Measurements from ENCODE around the gene MAEL. TPM values are rescaled to one million over a fixed set of nuclear protein-coding genes. Genes with fewer than 3 reads are reported as not detected.

MAEL gene
- total and polyA plus RNA-seq, 2 of the 13 experiments (the other 11 are each of a cell fraction or from before 2014, with no cell fraction given), result not detected

- no peak overlapping the region for H3K4me3 ChIP-seq (replicated peaks in 1 of 3; ENCODE audit: insufficient read depth in 1 of 3, low read depth in 2 of 3, low read length in 3 of 3)
- no peak overlapping the region for H2AFZ ChIP-seq (ENCODE audit: low read length)
- in situ Hi-C loops (cut with HindIII; ENCODE audit: extremely low pct_ligation_motif_present, low pct_unique_long_range_greater_than_20kb) (loop anchor here (10.0 kb wide), 2 partner anchors 144 to 474 kb away; no protein-coding TSS in a partner anchor), intact Hi-C loops (cut with micrococcal nuclease; ENCODE audit: unreplicated experiment) (no loop called here)
- H4K20me1 ChIP-seq (ENCODE audit: insufficient read depth, low read length), result no peaks in the 10 kb centered on the region
- WGBS (ENCODE audit: low lambda C conversion rate), result 36% methylated on average over 10 of the region's 10 CpGs
- H3K79me2 ChIP-seq (ENCODE audit: insufficient read depth, low read length), result no peaks in the 10 kb centered on the region
- ChIA-PET POLR2A (no interaction called here), CTCF (ENCODE audit: low intra/inter-chr PET ratio, low total read pairs) (interaction anchor here (5.6 kb wide), 1 partner anchor 149 kb away, joined by 75 read pairs; no protein-coding TSS in a partner anchor)
- H3K27me3 ChIP-seq (ENCODE audit: control insufficient read depth in 1 of 2, insufficient read depth in 2 of 2, low read length in 2 of 2), result peaks cover 0 to 9% of the 10 kb centered on the region in 2 experiments; a peak in 2 of 5 replicates
- no TSS peak for BruUV-seq (replicated peaks)
- FAIRE-seq (no peak), DNase-seq (ENCODE audit: low spot score) (no peak), ATAC-seq (peak; percentile 51)
- H3K36me3 ChIP-seq (replicated peaks in 1 of 2; ENCODE audit: control insufficient read depth in 1 of 2, insufficient read depth in 2 of 2, low read length in 2 of 2), result no peaks in the 10 kb centered on the region
- H3K4me2 ChIP-seq (ENCODE audit: low read depth, low read length), result no peak overlapping the region
- H3K4me1 ChIP-seq (ENCODE audit: insufficient read depth, low read length), result 0 out of 2 replicates have a peak, but pooled peaks cover 12% of the 10 kb centered on the region
- H3K9me3 ChIP-seq (ENCODE audit: low read length), result no peaks in the 10 kb centered on the region
- no peak overlapping the region for H3K27ac ChIP-seq (ENCODE audit: extremely low read length, insufficient read depth, low read length)
- H3K9ac ChIP-seq (ENCODE audit: insufficient read depth, low read depth, low read length), result no peak overlapping the region
- TF ChIP-seq ZNF138 (CRISPR knock-in tag; IDR thresholded peaks at IDR 0.05; ENCODE audit: low read depth), result no peak
- TF ChIP-seq MAFF (IDR thresholded peaks at IDR 0.05; ENCODE audit: low read depth, low read length), result peak; percentile 12; the same call in 1 of the 2 replicates
- TF ChIP-seq MAFK (conservative IDR thresholded peaks at IDR 0.05 in 1 of 2, IDR thresholded peaks at IDR 0.05 in 1 of 2; ENCODE audit: low read length in 2 of 2), result peak; percentile 39 to 64; a peak in 3 of 4 replicates
Observed at GRCh38 chr1:167060141-167061072, 71.3 kb downstream of the MAEL start.

GRCh38 chr1:167061073-167061464 is 72.0 kb downstream of the MAEL start:
- POLR2A ChIA-PET, result no interaction called here
- ATAC-seq, result no peak
- no TSS peak for BruUV-seq (replicated peaks)

More at GRCh38 chr1:167061073-167061464, 72.0 kb downstream of the MAEL start:
- intact Hi-C loops (cut with micrococcal nuclease; ENCODE audit: unreplicated experiment) (no loop called here), in situ Hi-C loops (cut with HindIII; ENCODE audit: extremely low pct_ligation_motif_present, low pct_unique_long_range_greater_than_20kb) (loop anchor here (10.0 kb wide), 2 partner anchors 144 to 474 kb away; no protein-coding TSS in a partner anchor)
- 0 out of 2 replicates have a peak, but pooled peaks have one; percentile 16 for TF ChIP-seq ZNF629 (CRISPR knock-in tag; conservative IDR thresholded peaks at IDR 0.05)
- no peak for TF ChIP-seq ZSCAN22 (CRISPR knock-in tag; IDR thresholded peaks at IDR 0.05)
- Histone ChIP-seq H3K27ac (ENCODE audit: extremely low read length, insufficient read depth, low read length) (no peak overlapping the region), H3K9me3 (ENCODE audit: low read length) (no peaks in the 10 kb centered on the region), H3K4me3 (replicated peaks in 1 of 3; ENCODE audit: insufficient read depth in 1 of 3, low read depth in 2 of 3, low read length in 3 of 3) (no peak overlapping the region), H3K4me1 (ENCODE audit: insufficient read depth, low read length) (0 out of 2 replicates have a peak, but pooled peaks cover 12% of the 10 kb centered on the region), H3K4me2 (ENCODE audit: low read depth, low read length) (no peak overlapping the region), H3K9ac (ENCODE audit: insufficient read depth, low read depth, low read length) (no peak overlapping the region), H3K79me2 (ENCODE audit: insufficient read depth, low read length) (no peaks in the 10 kb centered on the region), H3K36me3 (replicated peaks in 1 of 2; ENCODE audit: control insufficient read depth in 1 of 2, insufficient read depth in 2 of 2, low read length in 2 of 2) (no peaks in the 10 kb centered on the region), H2AFZ (ENCODE audit: low read length) (no peak overlapping the region), H3K27me3 (ENCODE audit: control insufficient read depth in 1 of 2, insufficient read depth in 2 of 2, low read length in 2 of 2) (peaks cover 0 to 9% of the 10 kb centered on the region in 2 experiments; a peak in 1 of 5 replicates), H4K20me1 (ENCODE audit: insufficient read depth, low read length) (no peaks in the 10 kb centered on the region)
- no peak for DNase-seq (ENCODE audit: low spot score)
- CTCF ChIA-PET (ENCODE audit: low intra/inter-chr PET ratio, low total read pairs), result interaction anchor here (5.6 kb wide), 1 partner anchor 150 kb away, joined by 75 read pairs; no protein-coding TSS in a partner anchor
- 61% methylated on average over 3 of the region's 3 CpGs for WGBS (ENCODE audit: low lambda C conversion rate)
- no peak for FAIRE-seq

All from HepG2 (cell line).